Measurements from ENCODE around the gene RBMS2.

DNA sequence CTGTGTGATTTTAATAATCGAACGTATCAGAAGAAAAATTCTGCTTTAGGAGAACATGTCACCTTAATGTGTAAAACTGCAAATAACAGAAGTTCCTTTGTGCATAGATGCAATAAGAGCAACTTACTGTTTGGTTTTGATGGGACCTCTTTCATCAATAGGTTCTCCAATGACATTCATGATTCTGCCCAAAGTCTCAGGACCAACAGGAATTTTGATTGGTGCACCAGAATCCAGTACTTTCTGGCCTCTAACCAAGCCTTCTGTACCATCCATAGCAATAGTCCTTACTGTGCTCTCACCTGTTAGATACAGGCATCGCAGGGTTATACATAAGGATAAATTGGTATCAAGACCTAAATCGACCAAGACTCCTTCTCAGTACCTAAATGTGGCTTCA lies 123.0 kb downstream of the RBMS2 start:
- no peak for TF ChIP-seq POLR2A (IDR thresholded peaks at IDR 0.05; ENCODE audit: low read length)
- TF ChIP-seq GATA1 (IDR thresholded peaks at IDR 0.05; ENCODE audit: low read depth, low read length) = no peak
